DOHH2 (cell line): ENCODE results near the gene MFN2.
"Not testable (repeated sequence)": the region's sequence is repeated elsewhere in the genome, so short reads cannot be mapped to it uniquely, and the experiment has no call there.

Experiments
- H3F3A ChIP-seq: fragments of 200-600 bp; sonication (generic), shearing (Covaris generic); 2 replicates; pipeline ENCODE4 v1.6.0; 2016; ENCODE audit warnings: antibody characterized with exemption, mild to moderate bottlenecking; ENCODE audit not compliant: control insufficient read depth, insufficient read depth
- H3K27ac ChIP-seq: fragments of 200-600 bp; sonication (generic); 2 replicates; pipeline ENCODE4 v1.5.1; 2014; ENCODE audit warnings: low read depth, mild to moderate bottlenecking, low read length, moderate library complexity
- H3K27me3 ChIP-seq: fragments of 200-600 bp; sonication (generic); 2 replicates; pipeline ENCODE4 v1.6.1; 2014; ENCODE audit warnings: mild to moderate bottlenecking, low read length, mixed read lengths; ENCODE audit not compliant: control insufficient read depth
- H3K36me3 ChIP-seq: fragments of 200-600 bp; sonication (generic); 2 replicates; pipeline ENCODE4 v1.6.1; 2014; ENCODE audit warnings: mild to moderate bottlenecking, low read length, moderate library complexity, mixed read lengths; ENCODE audit not compliant: control insufficient read depth
- H3K4me1 ChIP-seq: fragments of 200-600 bp; sonication (generic); 2 replicates; pipeline ENCODE4 v1.6.1; 2014; ENCODE audit warnings: mild to moderate bottlenecking, low read length, mixed read lengths; ENCODE audit not compliant: control insufficient read depth
- H3K4me2 ChIP-seq: fragments of 200-600 bp; sonication (generic); 2 replicates; pipeline ENCODE4 v1.6.0; 2014; ENCODE audit warnings: mild to moderate bottlenecking, low read length, moderate library complexity
- H3K4me3 ChIP-seq: fragments of 200-600 bp; sonication (generic); 2 replicates; pipeline ENCODE4 v1.5.1; 2014; ENCODE audit warnings: mild to moderate bottlenecking, low read length, mixed read lengths
- H3K79me2 ChIP-seq: fragments of 200-600 bp; sonication (generic); 2 replicates; pipeline ENCODE4 v1.6.1; 2014; ENCODE audit warnings: mild to moderate bottlenecking, low read length, mixed read lengths; ENCODE audit not compliant: control insufficient read depth
- H3K9me2 ChIP-seq: fragments of 200-600 bp; sonication (generic); replicated peaks from 2 replicates; pipeline ENCODE4 v1.6.1; 2014; ENCODE audit warnings: mild to moderate bottlenecking, low read length, mixed read lengths; ENCODE audit not compliant: control insufficient read depth
- H3K9me3 ChIP-seq: fragments of 200-600 bp; sonication (generic); 2 replicates; pipeline ENCODE4 v1.6.1; 2014; ENCODE audit warnings: antibody characterized with exemption, low read length, mixed read lengths; ENCODE audit not compliant: control insufficient read depth, insufficient read depth
- H4K20me1 ChIP-seq: fragments of 200-600 bp; sonication (generic); 2 replicates; pipeline ENCODE4 v1.6.0; 2014; ENCODE audit warnings: low read depth, mild to moderate bottlenecking, antibody characterized with exemption, low read length, moderate library complexity; ENCODE audit not compliant: control insufficient read depth, insufficient read depth
- CTCF ChIP-seq: fragments of 200-600 bp; sonication (generic); IDR thresholded peaks from one replicate; pipeline ENCODE4 v1.5.1; 2014; ENCODE audit warnings: antibody characterized with exemption, mild to moderate bottlenecking, low read depth, low read length; ENCODE audit not compliant: poor library complexity, severe bottlenecking
- EZH2phosphoT487 ChIP-seq: fragments of 200-600 bp; sonication (generic); IDR thresholded peaks from 2 replicates; pipeline ENCODE4 v1.6.1; 2017; ENCODE audit warnings: borderline replicate concordance, mild to moderate bottlenecking, antibody characterized with exemption, low read length, moderate library complexity, mixed read lengths

The MFN2 gene

GRCh38 chr1:12005488-12006166, 25.4 kb downstream of the MFN2 start:
- no peaks in the 10 kb centered on the region for H3K79me2 ChIP-seq
- H3K9me3 ChIP-seq = no peaks in the 10 kb centered on the region
- no peak for TF ChIP-seq CTCF
- no peak for TF ChIP-seq EZH2phosphoT487
- H3K4me1 ChIP-seq = 0 out of 2 replicates have a peak, but pooled peaks cover 2% of the 10 kb centered on the region
- H3F3A ChIP-seq = no peaks in the 10 kb centered on the region; the same call in 1 of the 2 replicates
- H3K4me2 ChIP-seq = no peak overlapping the region
- H3K27me3 ChIP-seq = no peaks in the 10 kb centered on the region
- no peak overlapping the region for H3K27ac ChIP-seq
- H4K20me1 ChIP-seq = no peaks in the 10 kb centered on the region
- H3K4me3 ChIP-seq = no peak overlapping the region
- peaks cover 72% of the 10 kb centered on the region for H3K36me3 ChIP-seq
- no peaks in the 10 kb centered on the region for H3K9me2 ChIP-seq

- H3K9me2 ChIP-seq = no peaks in the 10 kb centered on the region
Measured at GRCh38 chr1:12006167-12006921, 26.1 kb downstream of the MFN2 start.

GRCh38 chr1:12007204-12007603, 27.0 kb downstream of the MFN2 start:
- peaks cover 75% of the 10 kb centered on the region for H3K36me3 ChIP-seq
- 0 out of 2 replicates have a peak, but pooled peaks cover 2% of the 10 kb centered on the region for H3K4me1 ChIP-seq
- no peaks in the 10 kb centered on the region for H3K27me3 ChIP-seq
- no peaks in the 10 kb centered on the region; the same call in 1 of the 2 replicates for H3F3A ChIP-seq
- H3K4me2 ChIP-seq = no peak overlapping the region
- TF ChIP-seq EZH2phosphoT487 (no peak), CTCF (no peak)
- H3K79me2 ChIP-seq = no peaks in the 10 kb centered on the region
- H3K27ac ChIP-seq = no peak overlapping the region
- no peak overlapping the region for H3K4me3 ChIP-seq
- H3K9me3 ChIP-seq = no peaks in the 10 kb centered on the region
- H3K9me2 ChIP-seq = no peaks in the 10 kb centered on the region
- H4K20me1 ChIP-seq = no peaks in the 10 kb centered on the region

More at GRCh38 chr1:12006167-12006921, 26.1 kb downstream of the MFN2 start:
- Histone ChIP-seq H3K36me3 (peaks cover 75% of the 10 kb centered on the region), H3K4me1 (0 out of 2 replicates have a peak, but pooled peaks cover 2% of the 10 kb centered on the region), H3K4me2 (no peak overlapping the region), H3K27me3 (no peaks in the 10 kb centered on the region), H3K4me3 (no peak overlapping the region), H3K79me2 (no peaks in the 10 kb centered on the region), H4K20me1 (no peaks in the 10 kb centered on the region), H3F3A (no peaks in the 10 kb centered on the region; the same call in 1 of the 2 replicates), H3K9me3 (no peaks in the 10 kb centered on the region), H3K27ac (no peak overlapping the region)
- TF ChIP-seq EZH2phosphoT487 = no peak
- no peak for TF ChIP-seq CTCF

- not testable (repeated sequence) for H3F3A ChIP-seq, H3K9me3 ChIP-seq, H3K27me3 ChIP-seq, H3K4me2 ChIP-seq, H3K9me2 ChIP-seq, H3K4me1 ChIP-seq, H3K27ac ChIP-seq, H3K79me2 ChIP-seq, H4K20me1 ChIP-seq, H3K4me3 ChIP-seq
- peaks cover 76% of the 10 kb centered on the region for H3K36me3 ChIP-seq
Measured at GRCh38 chr1:12008355-12008754, 28.1 kb downstream of the MFN2 start.
